B cell (primary cell): ENCODE data around the gene N4BP2.

Experiments
- CTCF ChIP-seq: fragments of 200-600 bp; IDR thresholded peaks from one replicate; pipeline ENCODE4 v1.8.0; 2022; ENCODE audit warnings: antibody characterized with exemption, mild to moderate bottlenecking
- EZH2 ChIP-seq: IDR thresholded peaks from 2 replicates; pipeline ENCODE4 v1.6.1; 2012; ENCODE audit warnings: borderline replicate concordance, low read depth, mild to moderate bottlenecking, moderate library complexity, low read length; ENCODE audit not compliant: insufficient read depth, poor library complexity, severe bottlenecking

GRCh38 chr4:40177591-40177990, 120.9 kb downstream of the N4BP2 start:
- TF ChIP-seq EZH2 (no peak), CTCF (no peak)
